ENCODE data around the gene CXCL17.

GRCh38 chr19:42480335-42481095 is 37.8 kb upstream of the CXCL17 start:
- TF ChIP-seq EZH2phosphoT487 (IDR thresholded peaks at IDR 0.05; ENCODE audit: borderline replicate concordance, low read depth, low read length) (no peak), CTCF (conservative IDR thresholded peaks at IDR 0.05; ENCODE audit: low read length) (no peak)
